Stimulated activated CD4-positive, alpha-beta T cell treated with anti-CD3 and anti-CD28 coated beads, Interleukin-12 subunit alpha, Interleukin-12 subunit beta, amount 100 ng/mL, for 4 hours (primary cell): ENCODE data around the gene IL4.
"Not testable (repeated sequence)": the region's sequence is repeated elsewhere in the genome, so short reads cannot be mapped to it uniquely, and the experiment has no call there.

ENCODE experiments used
- DNase-seq: peaks from one replicate; pipeline ENCODE4 v3.0.0-alpha.2; 2020

IL4 gene

DNA sequence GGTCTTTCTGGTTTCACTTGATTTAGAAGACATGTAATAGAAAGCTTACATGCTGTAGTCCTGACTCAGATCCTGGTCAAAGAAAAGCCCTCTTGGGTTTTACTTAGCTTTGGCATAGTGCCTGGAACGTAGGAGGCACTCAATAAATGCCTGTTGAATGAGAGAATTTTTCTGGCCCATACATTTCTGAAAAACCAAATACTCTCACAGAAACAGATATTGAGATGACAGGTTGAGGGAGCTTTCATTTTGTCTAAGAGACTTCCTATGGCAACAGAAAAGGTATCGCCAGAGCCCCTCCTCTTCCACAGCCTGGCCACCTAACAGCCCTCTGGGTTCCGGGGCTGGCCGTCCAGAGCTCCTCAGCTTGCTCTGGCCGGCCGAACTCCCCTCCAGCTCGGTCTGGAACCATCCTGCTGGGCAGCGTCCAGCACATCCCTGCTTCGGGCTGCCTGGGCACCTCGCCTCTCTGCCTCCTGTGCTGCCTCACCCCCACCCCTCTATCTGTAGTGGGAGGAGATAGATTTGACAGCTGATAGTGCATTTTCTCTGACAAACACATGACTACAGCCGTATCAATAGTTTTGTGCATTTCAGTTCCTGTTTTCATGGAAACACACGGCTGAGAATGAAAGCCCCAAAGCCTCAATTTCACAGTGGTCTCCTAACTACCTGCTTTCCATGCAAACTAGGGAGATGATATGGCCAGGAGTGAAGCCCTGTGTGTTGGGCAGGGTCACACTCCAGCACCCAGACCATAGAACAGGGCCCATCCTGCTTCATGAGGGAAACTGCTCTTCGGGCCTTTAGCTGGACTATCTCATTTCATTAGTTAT lies 1.1 kb downstream of the IL4 start:
- no peak for DNase-seq

DNA sequence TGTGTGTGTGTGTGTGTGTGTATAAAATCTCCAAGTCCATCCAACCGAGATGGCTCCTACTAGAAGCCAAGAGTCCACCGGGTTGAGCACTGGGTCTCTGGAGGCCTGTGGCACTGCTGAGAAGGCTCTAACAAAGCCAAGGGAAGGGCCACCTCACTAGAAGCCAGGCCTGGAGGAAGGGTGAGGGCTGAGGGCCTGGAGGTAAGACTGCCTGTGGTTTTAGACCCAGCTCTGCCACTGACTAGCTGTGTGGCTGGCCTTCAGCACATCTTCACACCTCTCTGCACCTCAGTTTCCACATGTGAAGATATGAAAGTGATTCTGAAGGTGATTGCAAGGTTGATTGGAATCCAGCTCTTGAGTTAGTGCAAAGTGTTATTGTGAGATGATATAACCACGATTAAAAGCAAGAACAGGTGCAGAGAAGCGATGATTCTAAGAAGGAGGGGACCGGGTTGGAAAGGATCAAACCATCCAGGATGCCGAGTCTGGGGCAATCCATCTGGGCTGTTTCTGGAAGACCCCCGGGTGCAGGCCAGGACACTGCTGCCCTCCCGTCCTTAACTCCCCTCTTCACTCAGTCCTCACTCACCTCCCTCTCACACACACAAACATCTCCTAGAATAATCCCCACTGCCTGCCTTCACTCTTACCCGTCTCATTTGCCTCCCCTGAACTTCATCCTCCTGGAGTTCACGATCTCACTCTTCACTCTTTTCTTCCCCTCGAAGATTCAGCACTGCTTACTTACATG lies 2.3 kb downstream of the IL4 start:
- DNase-seq: no peak

- DNase-seq: no peak
Measured at GRCh38 chr5:132677191-132677590, 3.4 kb downstream of the IL4 start.

GRCh38 chr5:132677682-132678400 lies 4.1 kb downstream of the IL4 start:
- no peak for DNase-seq

DNA sequence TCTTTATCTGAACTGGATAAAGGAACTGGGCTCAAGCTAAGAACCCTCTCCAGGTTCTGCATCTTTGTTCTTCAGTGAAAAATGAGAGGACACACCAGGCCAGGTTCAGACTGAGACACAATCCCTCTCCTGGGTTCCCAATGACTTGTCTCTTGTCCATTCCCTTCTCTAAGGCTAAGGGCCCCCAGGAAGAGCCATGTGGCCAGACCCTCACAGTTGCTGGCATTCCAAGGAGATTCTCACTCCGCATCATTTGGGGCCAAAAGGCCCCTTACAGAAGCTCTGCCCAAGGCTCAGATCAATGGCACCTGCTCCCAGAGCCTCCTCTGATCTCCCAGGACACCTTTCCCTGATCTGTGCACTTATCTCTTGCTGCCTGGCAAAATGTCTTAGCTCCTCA lies 4.9 kb downstream of the IL4 start:
- DNase-seq: no peak

- no peak for DNase-seq
Measured at GRCh38 chr5:132679166-132679565, 5.4 kb downstream of the IL4 start.

DNA sequence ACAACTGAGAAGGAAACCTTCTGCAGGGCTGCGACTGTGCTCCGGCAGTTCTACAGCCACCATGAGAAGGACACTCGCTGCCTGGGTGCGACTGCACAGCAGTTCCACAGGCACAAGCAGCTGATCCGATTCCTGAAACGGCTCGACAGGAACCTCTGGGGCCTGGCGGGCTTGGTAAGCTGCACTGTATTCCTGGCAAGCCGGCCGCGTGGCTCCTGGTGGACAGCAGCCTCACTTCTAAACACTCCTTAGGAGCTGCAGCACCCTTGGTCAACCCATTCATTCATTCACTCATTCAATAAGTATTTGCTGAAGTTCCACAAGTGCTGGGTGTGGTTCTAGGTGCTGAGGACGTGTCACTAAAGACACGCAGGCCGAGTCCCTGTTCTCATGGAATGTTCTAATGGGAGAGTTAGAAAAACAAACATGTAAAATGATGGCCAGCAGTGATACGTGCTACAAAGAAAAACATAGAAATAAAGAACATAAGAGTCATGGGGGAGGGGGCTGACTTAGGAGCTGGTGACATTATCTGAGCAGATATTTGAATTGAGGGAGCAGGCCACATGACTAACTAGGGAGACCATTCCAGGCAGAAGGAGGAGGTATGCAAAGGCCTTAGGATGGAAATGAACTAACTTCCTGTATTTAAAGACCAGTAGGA lies 6.1 kb downstream of the IL4 start:
- DNase-seq: no peak

- DNase-seq: no peak
Measured at GRCh38 chr5:132680780-132681475, 7.1 kb downstream of the IL4 start.

DNA sequence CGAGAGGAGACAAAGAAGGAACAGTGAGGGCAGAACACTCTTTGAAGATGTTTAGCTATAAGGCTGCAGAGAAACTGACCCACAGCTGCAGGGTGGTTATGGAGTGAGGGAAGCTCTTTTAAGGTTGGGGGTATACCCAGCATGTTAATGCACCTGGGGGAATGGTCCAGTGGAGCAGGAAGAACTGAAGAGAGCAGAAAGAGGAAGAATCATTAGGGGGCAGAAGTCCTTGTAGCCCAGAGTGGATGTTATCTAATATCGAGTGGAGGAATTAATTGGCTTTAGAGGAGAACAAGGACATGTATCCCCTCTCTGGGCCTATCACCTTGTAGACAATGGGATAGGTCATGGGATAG lies 7.7 kb downstream of the IL4 start:
- no peak for DNase-seq

DNA sequence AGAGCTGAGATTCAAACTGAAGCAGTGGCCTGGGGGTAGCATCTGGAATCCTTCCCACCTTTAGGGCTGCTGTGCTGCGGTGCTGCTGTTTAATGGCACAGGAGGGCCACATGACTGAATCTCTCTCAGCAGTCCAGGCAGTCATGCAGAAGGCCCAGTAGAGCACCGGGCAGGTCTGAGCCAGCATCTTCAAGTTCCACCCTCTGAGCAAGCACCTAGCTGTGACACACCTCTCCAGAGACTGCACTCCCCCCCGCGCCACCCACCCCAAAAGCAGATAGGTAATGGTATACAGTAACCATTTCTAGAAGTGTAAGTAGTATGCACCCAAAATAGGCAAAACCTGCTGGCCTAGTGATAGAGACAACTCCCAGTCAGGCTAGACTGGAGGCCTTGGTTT lies 8.2 kb downstream of the IL4 start:
- DNase-seq: no peak

- no peak for DNase-seq
Measured at GRCh38 chr5:132684491-132684890, 10.7 kb downstream of the IL4 start.

DNA sequence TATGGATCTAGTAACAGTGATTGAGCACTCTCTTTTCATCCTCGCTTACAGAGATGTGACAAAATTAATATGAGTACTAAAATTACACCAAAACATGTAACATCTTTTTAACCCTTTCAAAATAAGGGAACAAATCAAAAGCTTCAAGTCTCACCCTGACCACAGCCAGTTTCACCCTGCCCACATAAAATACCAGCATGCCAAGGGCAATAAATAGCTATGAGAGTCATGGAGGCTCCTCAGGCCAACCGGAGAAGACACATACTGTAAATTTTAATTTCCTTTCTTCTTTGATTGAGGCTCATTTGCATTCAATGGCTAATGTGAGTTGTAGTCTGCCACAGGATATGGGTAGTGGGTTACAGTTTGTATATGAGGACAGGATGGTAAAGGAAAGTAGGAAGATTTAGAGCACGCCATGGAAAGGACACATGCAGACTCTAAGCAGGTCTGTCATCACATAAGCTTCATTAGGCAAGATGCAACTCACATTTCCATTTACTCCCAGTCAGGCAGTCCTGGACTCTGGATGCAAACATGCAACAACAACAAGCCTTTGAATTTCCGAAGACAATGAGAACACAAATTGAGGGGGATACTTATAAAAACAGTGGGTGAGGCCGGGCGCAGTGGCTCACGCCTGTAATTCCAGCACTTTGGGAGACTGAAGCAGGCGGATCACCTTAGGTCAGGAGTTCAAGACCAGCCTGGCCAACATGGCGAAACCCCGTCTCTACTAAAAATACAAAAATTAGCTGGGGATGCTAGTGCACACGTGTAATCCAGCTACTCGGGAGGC lies 11.3 kb downstream of the IL4 start:
- no peak for DNase-seq

- no peak for DNase-seq
Measured at GRCh38 chr5:132686193-132686592, 12.4 kb downstream of the IL4 start.

DNA sequence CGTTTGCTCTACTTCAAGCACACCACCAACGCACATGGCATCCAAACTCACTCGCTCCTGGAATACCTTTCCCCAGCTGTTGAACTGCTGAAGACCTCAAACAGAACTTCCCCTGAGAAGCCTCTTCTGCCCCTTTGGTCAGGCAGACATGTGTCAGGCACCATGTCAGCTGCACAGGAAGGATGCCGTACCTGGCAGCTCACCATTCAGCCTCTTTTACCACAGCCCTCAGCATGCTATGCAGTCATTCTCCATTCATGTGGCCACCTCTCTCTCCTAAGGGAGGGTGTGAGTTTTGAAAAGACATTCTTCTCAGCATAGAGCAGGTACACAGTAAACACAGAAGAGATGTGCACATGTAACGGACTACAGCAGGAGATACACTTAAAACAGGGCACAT lies 14.2 kb downstream of the IL4 start:
- no peak for DNase-seq

- no peak for DNase-seq
Measured at GRCh38 chr5:132688536-132689339, 14.9 kb downstream of the IL4 start.

GRCh38 chr5:132689513-132689912 lies 15.7 kb downstream of the IL4 start:
- no peak for DNase-seq

DNA sequence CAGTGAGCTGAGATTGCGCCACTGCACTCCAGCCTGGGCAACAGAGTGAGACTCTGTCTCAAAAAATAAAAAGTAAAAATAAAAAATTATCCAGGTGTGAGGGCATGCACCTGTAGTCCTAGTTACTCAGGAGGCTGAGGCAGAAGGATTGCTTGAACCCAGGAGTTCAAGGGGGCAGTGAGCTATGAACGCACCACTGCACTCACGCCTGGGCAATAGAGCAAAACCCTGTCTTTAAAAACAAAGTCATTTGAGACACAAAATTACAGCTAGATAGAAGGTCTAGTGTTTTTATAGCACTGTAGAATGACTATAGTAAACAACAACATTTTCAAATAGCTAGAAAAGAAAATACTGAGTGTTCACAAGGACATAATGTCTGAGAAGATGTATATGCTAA lies 16.4 kb downstream of the IL4 start:
- no peak for DNase-seq

- not testable (repeated sequence) for DNase-seq
Measured at GRCh38 chr5:132691755-132692631, 18.2 kb downstream of the IL4 start.

- no peak for DNase-seq
Measured at GRCh38 chr5:132692632-132692967, 18.8 kb downstream of the IL4 start.

DNA sequence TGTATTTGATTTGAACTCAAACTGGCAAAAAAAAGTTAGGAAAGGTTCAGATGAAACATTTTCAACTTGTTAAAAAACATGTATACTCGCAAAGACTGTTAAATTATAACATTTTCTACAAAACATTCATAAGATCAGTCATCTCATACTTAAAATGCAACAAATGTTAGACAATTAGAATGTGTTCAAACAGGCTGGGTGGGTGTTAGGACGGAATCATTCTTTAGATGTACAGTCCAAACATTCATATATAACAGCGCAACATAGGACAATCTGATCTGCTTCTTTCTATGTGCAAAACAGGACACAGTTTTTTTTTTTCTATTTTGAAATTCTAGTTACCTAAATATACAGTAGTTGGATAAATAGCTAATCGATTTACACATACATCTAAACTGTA lies 22.2 kb downstream of the IL4 start:
- DNase-seq: no peak
